HAP-1 (cell line): ENCODE results near the gene HSPA4L.
A peak's percentile ranks its signal among the peaks of the same experiment; 100 is the strongest.

ENCODE experiments used
- DNase-seq, 2 experiments: peaks; one replicate each; pipeline ENCODE4 v3.0.0-alpha.2; 2016 to 2020; ENCODE audit warnings: low spot score in 2 of 2
- H3K27me3 ChIP-seq: fragments of 250-450 bp; sonication (Bioruptor Pico); 2 replicates; pipeline ENCODE4 v1.5.1; 2020; ENCODE audit warnings: low read depth, mild to moderate bottlenecking, moderate library complexity
- H3K36me3 ChIP-seq: fragments of 250-450 bp; sonication (Bioruptor Pico); replicated peaks from 2 replicates; pipeline ENCODE4 v1.5.1; 2020; ENCODE audit warnings: mild to moderate bottlenecking
- H3K4me1 ChIP-seq: fragments of 250-450 bp; sonication (Bioruptor Pico); 2 replicates; pipeline ENCODE4 v1.5.1; 2020; ENCODE audit warnings: mild to moderate bottlenecking
- H3K4me3 ChIP-seq: fragments of 250-450 bp; sonication (Bioruptor Pico); 2 replicates; pipeline ENCODE4 v1.5.1; 2020; ENCODE audit warnings: mild to moderate bottlenecking, moderate library complexity
- H3K9me3 ChIP-seq: fragments of 250-450 bp; sonication (Bioruptor Pico); 2 replicates; pipeline ENCODE4 v1.5.1; 2020; ENCODE audit warnings: mild to moderate bottlenecking, moderate library complexity
- in situ Hi-C: fragments of 300-500 bp; cut with MboI; formaldehyde crosslinking; loops from 3 replicates; pipeline ENCODE4 v1.14.3; 2020; ENCODE audit warnings: low sequenced_read_pairs, inconsistent platforms, mixed read lengths

HSPA4L gene

GRCh38 chr4:127810551-127810950, 28.4 kb downstream of the HSPA4L start:
- Histone ChIP-seq H3K4me1 (no peaks in the 10 kb centered on the region), H3K9me3 (no peaks in the 10 kb centered on the region), H3K27me3 (no peaks in the 10 kb centered on the region), H3K36me3 (peaks cover 42% of the 10 kb centered on the region), H3K4me3 (no peak overlapping the region)
- in situ Hi-C loops = no loop called here
- DNase-seq = no peak

DNA sequence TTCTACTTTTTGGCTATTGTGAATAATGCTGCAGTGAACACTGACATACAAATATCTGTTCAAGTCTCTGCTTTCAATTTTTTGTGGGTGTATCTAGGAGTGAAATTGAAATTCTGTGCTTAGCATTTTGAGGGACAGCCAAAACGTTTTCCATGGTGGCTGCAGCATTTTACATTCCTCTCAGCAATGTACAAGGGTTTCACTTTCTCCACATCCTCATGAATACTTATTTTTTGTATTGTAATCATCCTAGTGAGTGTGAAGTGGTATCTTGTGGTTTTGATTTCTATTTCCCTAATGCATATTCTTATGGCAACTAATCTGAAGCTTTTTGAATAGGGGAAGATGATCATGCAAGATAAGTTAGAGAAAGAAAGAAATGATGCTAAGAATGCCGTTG, 40.3 kb downstream of the HSPA4L start:
- Histone ChIP-seq H3K9me3 (no peaks in the 10 kb centered on the region), H3K4me3 (no peak overlapping the region), H3K4me1 (peaks cover 5% of the 10 kb centered on the region), H3K36me3 (peaks cover 47% of the 10 kb centered on the region), H3K27me3 (no peaks in the 10 kb centered on the region)
- in situ Hi-C loops = no loop called here
- no peak for DNase-seq

- peak in 1 of 2 experiments; percentile 19 for DNase-seq
- no peak overlapping the region for H3K4me3 ChIP-seq
- H3K4me1 ChIP-seq = peaks cover 13% of the 10 kb centered on the region
- peaks cover 42% of the 10 kb centered on the region for H3K36me3 ChIP-seq
- H3K27me3 ChIP-seq = no peaks in the 10 kb centered on the region
- in situ Hi-C loops = no loop called here
- no peaks in the 10 kb centered on the region for H3K9me3 ChIP-seq
These were observed 46.0 kb downstream of the HSPA4L start for GRCh38 chr4:127828121-127828520.

- Histone ChIP-seq H3K9me3 (no peaks in the 10 kb centered on the region), H3K4me3 (no peak overlapping the region), H3K27me3 (no peaks in the 10 kb centered on the region), H3K4me1 (peaks cover 13% of the 10 kb centered on the region), H3K36me3 (peaks cover 38% of the 10 kb centered on the region)
- DNase-seq = no peak
- in situ Hi-C loops = no loop called here
These were observed 46.9 kb downstream of the HSPA4L start for GRCh38 chr4:127829014-127829413.

GRCh38 chr4:127832585-127832984, 50.5 kb downstream of the HSPA4L start:
- Histone ChIP-seq H3K9me3 (no peaks in the 10 kb centered on the region), H3K4me1 (peaks cover 6% of the 10 kb centered on the region), H3K27me3 (no peaks in the 10 kb centered on the region), H3K4me3 (no peak overlapping the region), H3K36me3 (peaks cover 28% of the 10 kb centered on the region)
- in situ Hi-C loops = no loop called here
- no peak for DNase-seq

DNA sequence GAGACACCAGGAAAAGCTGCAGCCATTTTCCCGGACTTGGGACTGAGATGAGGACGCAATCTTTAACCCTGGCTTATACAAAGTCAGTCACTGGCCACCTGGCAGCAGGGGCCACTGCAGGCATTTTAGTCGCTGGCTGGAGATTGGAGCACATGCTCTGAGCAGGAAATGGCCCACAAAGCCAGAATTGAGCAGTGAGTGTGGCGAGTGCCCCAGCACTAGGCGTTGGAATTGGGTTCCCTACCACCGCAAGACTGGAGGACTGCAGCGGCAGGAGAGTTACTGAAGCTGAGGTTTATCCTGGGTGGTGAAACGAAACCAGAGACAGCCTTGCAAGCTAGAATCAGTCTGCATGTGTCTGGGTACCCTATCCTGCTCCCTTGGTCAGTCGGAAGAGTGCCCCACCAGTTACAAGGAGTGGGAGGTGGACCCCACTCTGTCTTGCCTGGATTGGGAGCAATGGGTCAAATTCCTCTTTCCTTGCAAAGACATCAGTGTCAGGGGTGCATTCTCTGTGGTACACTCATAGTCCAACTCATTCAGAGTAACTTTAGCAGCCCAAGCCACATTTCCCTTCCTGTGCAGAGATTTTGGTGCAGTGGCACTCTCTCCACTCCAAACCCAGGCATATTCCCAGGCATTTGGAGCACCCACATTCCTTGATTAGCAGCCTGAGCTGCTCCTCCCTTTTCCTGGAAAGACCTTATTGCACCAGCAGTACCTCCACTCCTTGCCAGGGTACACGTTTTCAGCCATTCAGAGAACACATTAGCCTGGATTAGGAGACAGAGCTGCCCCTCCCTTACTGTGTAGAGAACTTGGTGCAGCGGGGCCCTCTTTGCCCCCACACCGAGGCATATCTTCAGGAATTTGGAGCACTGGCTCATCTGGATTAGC, 61.8 kb downstream of the HSPA4L start:
- Histone ChIP-seq H3K27me3 (no peaks in the 10 kb centered on the region), H3K4me1 (no peaks in the 10 kb centered on the region), H3K9me3 (peaks cover 5% of the 10 kb centered on the region; the same call in 1 of the 2 replicates), H3K36me3 (no peaks in the 10 kb centered on the region), H3K4me3 (no peak overlapping the region)
- in situ Hi-C loops = no loop called here
- DNase-seq = no peak

- no peak overlapping the region for H3K4me3 ChIP-seq
- no peaks in the 10 kb centered on the region for H3K4me1 ChIP-seq
- DNase-seq = no peak
- no peaks in the 10 kb centered on the region for H3K36me3 ChIP-seq
- peaks cover 7% of the 10 kb centered on the region for H3K9me3 ChIP-seq
- no peaks in the 10 kb centered on the region for H3K27me3 ChIP-seq
- in situ Hi-C loops = no loop called here
These were observed 62.5 kb downstream of the HSPA4L start for GRCh38 chr4:127844601-127845116.

GRCh38 chr4:127846061-127846460, 63.9 kb downstream of the HSPA4L start:
- H3K9me3 ChIP-seq = peaks cover 15% of the 10 kb centered on the region
- no peaks in the 10 kb centered on the region for H3K27me3 ChIP-seq
- no peaks in the 10 kb centered on the region for H3K36me3 ChIP-seq
- in situ Hi-C loops = no loop called here
- H3K4me3 ChIP-seq = no peak overlapping the region
- DNase-seq = no peak
- H3K4me1 ChIP-seq = no peaks in the 10 kb centered on the region

DNA sequence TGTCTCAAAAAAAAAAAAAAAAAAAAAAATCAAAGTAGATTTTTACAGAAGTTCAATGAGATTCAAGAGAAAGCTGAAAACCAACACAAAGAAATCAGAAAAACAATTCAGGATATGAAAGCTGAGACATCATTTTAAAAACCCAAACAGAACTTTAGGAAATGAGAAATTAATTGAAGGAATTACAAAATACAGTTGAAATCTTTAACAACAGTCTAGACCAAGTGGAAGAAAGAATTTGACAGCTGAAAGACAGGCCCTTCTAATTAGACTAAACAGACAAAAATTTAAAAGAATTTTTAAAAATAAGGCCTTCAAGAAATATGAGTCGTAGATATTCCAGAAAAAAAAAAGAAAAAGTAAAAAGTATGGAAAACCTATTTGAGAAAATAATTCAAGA, 64.6 kb downstream of the HSPA4L start:
- DNase-seq = no peak

GRCh38 chr4:127849505-127850234, 67.5 kb downstream of the HSPA4L start:
- no peak for DNase-seq
- in situ Hi-C loops = no loop called here
- peaks cover 15% of the 10 kb centered on the region for H3K9me3 ChIP-seq
- no peak overlapping the region for H3K4me3 ChIP-seq
- no peaks in the 10 kb centered on the region for H3K36me3 ChIP-seq
- no peaks in the 10 kb centered on the region for H3K4me1 ChIP-seq
- no peaks in the 10 kb centered on the region for H3K27me3 ChIP-seq

More for the DNA sequence above, 64.6 kb downstream of the HSPA4L start:
- Histone ChIP-seq H3K4me3 (no peak overlapping the region), H3K27me3 (no peaks in the 10 kb centered on the region), H3K36me3 (no peaks in the 10 kb centered on the region), H3K9me3 (peaks cover 15% of the 10 kb centered on the region), H3K4me1 (no peaks in the 10 kb centered on the region)
- in situ Hi-C loops = no loop called here

DNA sequence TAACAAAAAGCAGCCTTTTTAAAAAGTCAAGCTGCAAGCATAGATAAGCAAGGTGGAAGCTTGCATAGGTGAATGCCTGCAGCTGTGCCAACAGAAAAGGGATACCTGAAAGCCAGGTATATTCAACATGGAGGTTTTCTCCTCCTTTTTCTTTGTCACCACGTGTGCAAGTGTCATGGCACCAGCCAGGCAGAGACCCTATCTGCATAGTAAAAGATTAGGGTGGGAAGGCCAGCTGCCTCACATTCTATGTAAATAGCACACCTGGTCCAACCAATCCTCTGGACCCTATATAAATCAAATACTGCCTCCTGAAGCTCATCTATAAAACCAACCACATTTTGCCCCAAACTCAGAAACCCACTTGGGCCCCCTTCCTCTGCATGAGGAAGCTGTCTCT, 70.5 kb downstream of the HSPA4L start:
- H3K4me3 ChIP-seq = no peak overlapping the region
- H3K27me3 ChIP-seq = no peaks in the 10 kb centered on the region
- no peaks in the 10 kb centered on the region for H3K4me1 ChIP-seq
- no peak for DNase-seq
- peaks cover 18% of the 10 kb centered on the region for H3K9me3 ChIP-seq
- in situ Hi-C loops = no loop called here
- H3K36me3 ChIP-seq = no peaks in the 10 kb centered on the region

GRCh38 chr4:127856196-127856812, 74.2 kb downstream of the HSPA4L start:
- no peaks in the 10 kb centered on the region for H3K36me3 ChIP-seq
- H3K9me3 ChIP-seq = peaks cover 9% of the 10 kb centered on the region; the same call in 1 of the 2 replicates
- no peaks in the 10 kb centered on the region for H3K4me1 ChIP-seq
- H3K27me3 ChIP-seq = no peaks in the 10 kb centered on the region
- H3K4me3 ChIP-seq = no peak overlapping the region
- in situ Hi-C loops = no loop called here
- DNase-seq = no peak

DNA sequence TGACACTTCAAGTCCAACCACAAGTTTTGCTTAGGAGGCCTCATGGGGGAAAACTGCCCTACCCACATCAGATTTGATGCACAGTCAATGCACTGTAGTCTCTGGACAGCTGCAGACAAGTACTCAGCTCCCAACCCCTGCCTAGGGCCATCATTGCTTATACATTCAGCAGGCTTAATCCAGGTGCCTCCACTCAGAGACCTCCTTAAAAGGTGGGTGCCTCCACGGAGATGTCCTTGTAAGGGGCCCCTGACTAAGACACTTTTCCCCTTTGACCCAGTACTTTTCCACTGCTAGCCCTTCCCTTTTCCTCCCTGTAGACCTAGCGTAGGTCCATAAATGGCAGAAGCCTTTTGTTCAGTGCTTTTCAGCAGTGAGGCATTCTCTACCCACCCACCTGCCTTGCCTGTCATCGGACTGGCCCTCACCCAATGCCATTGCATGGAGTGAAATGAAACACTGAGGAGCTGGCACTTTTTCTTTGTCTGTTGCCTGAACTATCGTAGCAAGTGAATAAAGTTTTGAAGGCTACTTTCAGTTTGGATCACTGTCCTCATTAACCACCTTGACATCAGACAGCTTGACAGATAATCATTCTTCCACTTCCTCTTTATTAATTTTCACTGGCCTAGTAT, 74.8 kb downstream of the HSPA4L start:
- DNase-seq = no peak
- Histone ChIP-seq H3K9me3 (peaks cover 9% of the 10 kb centered on the region; the same call in 1 of the 2 replicates), H3K4me1 (no peaks in the 10 kb centered on the region), H3K36me3 (no peaks in the 10 kb centered on the region), H3K4me3 (no peak overlapping the region), H3K27me3 (no peaks in the 10 kb centered on the region)
- in situ Hi-C loops = no loop called here
